GM12878 (cell line): ENCODE results near the gene AAGAB.

ENCODE experiments used
- BCL11A ChIP-seq: IDR thresholded peaks from 2 replicates; pipeline ENCODE4 v1.6.1; 2011; ENCODE audit warnings: low read depth, low read length
- CTCF ChIP-seq, 3 experiments: IDR thresholded peaks in 2 of 3; conservative IDR thresholded peaks in 1 of 3; 2 replicates each; pipeline ENCODE4 v1.5.1; 2011; ENCODE audit warnings: low read depth in 3 of 3, low read length in 3 of 3, mild to moderate bottlenecking in 3 of 3, control low read depth in 2 of 3, moderate library complexity in 2 of 3, inconsistent platforms in 1 of 3, mixed read lengths in 1 of 3; ENCODE audit not compliant: control insufficient read depth in 2 of 3, insufficient read depth in 1 of 3; ENCODE audit errors: extremely low read depth in 1 of 3
- FOXK2 ChIP-seq: fragments of 450-650 bp; IDR thresholded peaks from 2 replicates; pipeline ENCODE4 v1.6.1; 2017; ENCODE audit warnings: mild to moderate bottlenecking, moderate library complexity
- MAX ChIP-seq: IDR thresholded peaks from 2 replicates; pipeline ENCODE4 v1.6.1; 2012; ENCODE audit warnings: low read depth, low read length, improper control_type of control experiment
- RAD51 ChIP-seq: fragments of 450-650 bp; IDR thresholded peaks from 2 replicates; pipeline ENCODE4 v1.6.1; 2016; ENCODE audit warnings: moderate library complexity, mild to moderate bottlenecking, inconsistent platforms

- TF ChIP-seq CTCF (IDR thresholded peaks at IDR 0.05 in 2 of 3, conservative IDR thresholded peaks at IDR 0.05 in 1 of 3; ENCODE audit: control insufficient read depth in 2 of 3, extremely low read depth in 1 of 3, insufficient read depth in 1 of 3, low read depth in 3 of 3, low read length in 3 of 3) (no peak), BCL11A (no peak), MAX (no peak), FOXK2 (no peak), RAD51 (no peak)
Observed at GRCh38 chr15:67230504-67230903, 24.0 kb downstream of the AAGAB start.
